DMS79 (cell line): ENCODE measurements around the gene KRTAP20-1.

Source experiments
- DNase-seq: peaks from one replicate; lab custom pipeline; 2025; lab: John Stamatoyannopoulos, UW

The KRTAP20-1 gene

GRCh38 chr21:30616125-30616524 is at the start of gene KRTAP20-1:
TSS of gene KRTAP20-1 (plus strand) at chr21:30616425. CDS start at chr21:30616455, 30 bp downstream.
- DNase-seq, result no peak

GRCh38 chr21:30567617-30568016 is 48.6 kb upstream of the KRTAP20-1 start:
- DNase-seq, result no peak

GRCh38 chr21:30577766-30578165 is 38.5 kb upstream of the KRTAP20-1 start:
- DNase-seq, result no peak

DNA sequence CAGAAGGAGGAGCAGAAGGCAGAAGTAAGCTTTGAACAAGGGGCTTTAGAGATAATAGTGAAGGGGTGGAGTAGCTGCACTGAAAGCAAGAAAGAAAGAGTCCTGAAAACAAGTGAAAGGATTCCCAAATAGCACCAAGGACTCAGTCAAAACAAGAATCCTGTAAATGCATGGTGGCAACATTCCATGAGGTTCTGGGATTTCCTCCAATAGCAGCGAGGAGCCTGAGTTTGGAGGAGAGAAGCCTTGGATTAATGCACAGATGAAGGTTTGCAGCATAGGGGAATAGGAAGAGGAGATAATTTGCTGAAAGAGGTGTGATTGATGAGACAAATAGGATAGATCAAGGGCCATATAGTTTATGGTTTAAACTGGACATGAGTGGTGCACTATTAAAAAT is 36.9 kb upstream of the KRTAP20-1 start:
- DNase-seq, result no peak

GRCh38 chr21:30580132-30580531 is 36.1 kb upstream of the KRTAP20-1 start:
- no peak for DNase-seq

DNA sequence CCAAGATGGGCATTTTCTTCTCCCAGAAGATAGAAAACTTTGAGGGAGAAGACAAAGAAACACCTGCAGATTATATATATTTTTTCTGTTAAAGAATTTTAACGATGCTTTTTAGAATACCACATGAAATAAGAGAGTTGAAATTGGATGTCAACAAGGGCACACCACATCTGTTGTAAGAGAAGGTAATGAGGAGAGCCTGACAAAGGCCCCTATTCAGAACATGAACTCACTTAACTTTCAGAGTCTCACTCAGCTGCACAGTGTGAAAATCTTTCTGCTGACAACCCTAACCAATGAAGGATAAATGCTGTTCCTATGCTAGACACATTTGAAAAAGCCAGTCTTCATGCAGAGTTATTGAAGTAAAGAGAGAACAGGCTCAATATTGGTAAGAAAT is 33.4 kb upstream of the KRTAP20-1 start:
- no peak for DNase-seq

DNA sequence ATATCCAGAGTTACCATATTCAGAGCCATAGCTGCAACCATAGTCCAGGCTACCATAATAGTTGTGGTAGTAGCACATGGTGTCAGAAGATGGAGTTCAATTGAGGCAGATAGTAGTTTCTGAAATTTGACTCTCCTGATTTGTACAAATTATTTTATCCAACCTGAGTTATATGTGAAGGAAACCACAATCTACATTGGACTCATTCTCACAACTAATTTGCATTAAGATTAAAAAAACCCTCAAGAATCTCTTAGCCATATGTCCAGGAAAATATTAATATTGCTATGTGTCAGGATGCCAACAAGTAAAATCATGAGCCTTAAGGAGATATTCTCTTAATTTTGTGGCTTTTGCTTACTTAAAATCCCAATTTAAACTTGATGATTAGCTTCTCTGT is 25.9 kb upstream of the KRTAP20-1 start, which contains the start of gene KRTAP22-2:
KRTAP22-2 (minus strand) TSS at position 101 of the 400 bp plus-strand sequence.
- DNase-seq, result no peak

DNA sequence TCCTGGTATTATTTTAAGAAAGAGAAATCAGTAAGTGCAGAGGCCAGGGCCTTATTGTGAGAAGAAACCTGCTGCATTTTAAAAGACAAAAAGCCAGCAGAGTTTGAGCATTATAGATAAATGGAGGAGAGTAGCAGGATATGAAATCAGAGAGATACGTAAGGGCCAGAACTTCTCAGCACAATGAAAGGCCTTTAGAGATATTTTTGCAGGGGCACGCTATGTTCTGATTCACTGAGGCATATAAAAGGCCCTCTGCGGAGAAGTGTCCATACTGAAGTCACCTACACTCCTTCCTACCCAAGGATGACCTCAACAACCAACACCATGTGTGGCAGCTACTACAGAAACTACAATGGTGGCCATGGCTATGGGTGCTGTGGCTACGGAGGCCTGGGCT is 24.1 kb upstream of the KRTAP20-1 start, which contains the start of gene KRTAP6-3:
KRTAP6-3 (plus strand) TSS at position 301 of the 400 bp plus-strand sequence; CDS start at position 307, 6 bp downstream.
- no peak for DNase-seq

- DNase-seq, result no peak
These were observed 17.4 kb upstream of the KRTAP20-1 start, which contains the start of gene KRTAP6-2 for GRCh38 chr21:30598802-30599201. TSS of gene KRTAP6-2 (minus strand) at chr21:30598902. CDS start at chr21:30598874, 28 bp downstream.

- DNase-seq, result no peak
These were observed 15.4 kb upstream of the KRTAP20-1 start, which contains the start of gene KRTAP22-1 for GRCh38 chr21:30600787-30601186. TSS of gene KRTAP22-1 (plus strand) at chr21:30601087.

GRCh38 chr21:30605968-30606367 is 10.3 kb upstream of the KRTAP20-1 start:
- DNase-seq, result no peak

DNA sequence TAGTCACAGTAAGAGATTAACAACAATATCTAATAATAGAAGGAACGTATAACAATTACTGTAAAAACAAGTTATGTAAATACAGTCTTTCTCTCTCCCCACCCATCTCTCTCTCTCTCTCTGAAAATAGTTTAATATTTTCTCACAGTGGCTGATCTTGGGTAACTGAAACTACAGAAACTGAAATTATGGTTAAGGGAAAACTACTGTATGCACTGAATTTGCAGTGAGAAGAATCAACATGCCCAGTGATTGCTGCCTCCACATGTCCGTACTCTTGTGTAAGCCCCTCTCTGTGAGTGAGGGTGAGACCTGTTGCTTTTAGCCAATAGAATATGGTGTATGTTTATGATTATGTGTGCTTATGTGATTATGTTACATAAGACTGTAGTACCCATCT is 4.1 kb upstream of the KRTAP20-1 start:
- DNase-seq, result no peak

- no peak for DNase-seq
These were observed 2.4 kb upstream of the KRTAP20-1 start, which contains the start of gene KRTAP6-1 for GRCh38 chr21:30613836-30614235. TSS of gene KRTAP6-1 (minus strand) at chr21:30613930. CDS start at chr21:30613904, 26 bp downstream.

GRCh38 chr21:30615199-30615598 is 1.0 kb upstream of the KRTAP20-1 start:
- DNase-seq, result no peak

- DNase-seq, result no peak
These were observed 3.9 kb downstream of the KRTAP20-1 start for GRCh38 chr21:30620080-30620479.

DNA sequence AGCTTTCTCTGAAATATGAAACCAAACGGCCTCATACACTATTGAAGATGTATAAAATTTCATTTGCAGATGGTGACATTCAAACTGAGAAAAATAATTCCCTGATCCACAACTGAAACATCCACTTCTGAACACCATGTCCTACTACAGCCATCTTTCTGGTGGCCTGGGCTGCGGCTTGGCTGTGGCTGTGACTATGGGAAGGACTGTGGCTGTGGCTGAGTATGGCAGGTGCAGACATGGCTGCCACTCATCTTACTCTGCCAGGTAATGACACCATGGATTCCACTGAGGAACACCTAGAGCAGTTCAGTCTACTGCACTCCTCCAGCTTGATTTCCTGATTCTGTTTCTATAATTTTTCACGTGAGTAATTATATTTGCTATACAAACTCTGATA is 4.3 kb downstream of the KRTAP20-1 start, which contains the start of gene KRTAP20-4:
KRTAP20-4 (plus strand) TSS at position 106 of the 400 bp plus-strand sequence.
- DNase-seq, result no peak

GRCh38 chr21:30623362-30623761 is 7.1 kb downstream of the KRTAP20-1 start:
- DNase-seq, result no peak

DNA sequence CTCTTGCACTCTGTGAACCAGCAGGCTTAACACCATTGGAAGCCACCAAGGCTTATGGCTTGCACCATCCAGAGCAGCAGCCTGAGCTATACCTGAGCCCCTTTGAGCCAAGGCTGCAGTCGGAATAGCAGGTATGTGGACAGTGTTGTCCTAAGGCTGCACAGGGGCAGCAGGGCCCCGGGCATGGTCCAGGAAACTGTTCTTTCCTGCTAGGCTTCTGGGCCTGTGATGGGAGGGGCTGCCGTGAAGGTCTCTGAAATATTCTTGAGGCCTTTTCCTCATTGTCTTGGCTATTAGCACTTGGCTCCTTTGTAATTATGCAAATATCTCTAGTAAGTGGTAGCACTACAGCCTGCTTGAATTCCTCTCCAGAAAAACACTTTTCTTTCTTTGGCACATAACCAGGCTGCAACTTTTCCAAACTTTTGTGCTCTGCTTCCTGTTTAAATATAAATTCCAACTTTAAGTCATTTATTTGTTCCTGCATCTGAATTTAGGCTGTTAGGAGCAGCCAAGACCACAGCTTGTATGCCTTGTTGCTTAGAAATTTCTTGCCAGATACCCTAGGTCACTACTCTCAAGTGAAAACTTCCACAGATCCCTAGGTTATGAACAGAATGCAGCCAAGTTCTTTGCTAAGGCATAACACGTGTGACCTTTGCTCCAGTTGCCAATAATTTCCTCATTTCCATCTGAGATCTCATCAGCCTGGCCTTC is 9.4 kb downstream of the KRTAP20-1 start:
- DNase-seq, result no peak

GRCh38 chr21:30628109-30628508 is 11.9 kb downstream of the KRTAP20-1 start:
- no peak for DNase-seq

DNA sequence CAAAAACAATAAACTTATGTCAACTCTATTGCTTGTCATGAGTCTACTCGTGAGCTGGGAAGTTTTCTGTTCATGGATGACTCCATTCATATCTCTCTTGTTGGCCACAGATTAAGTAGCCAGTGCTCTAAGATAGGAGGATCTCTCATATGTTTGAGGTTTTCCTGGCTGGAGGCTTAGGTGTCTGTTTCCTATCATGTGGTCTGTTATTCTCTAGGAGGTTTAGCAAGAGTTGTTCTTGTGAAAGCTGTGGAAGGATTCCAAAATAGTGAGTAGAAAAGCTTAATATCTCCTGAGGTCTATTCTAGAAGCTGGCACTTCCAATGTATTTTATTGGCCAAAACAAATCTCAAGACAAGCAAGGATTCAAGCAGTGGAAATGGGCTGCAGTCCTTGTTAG is 13.0 kb downstream of the KRTAP20-1 start:
- DNase-seq, result no peak

DNA sequence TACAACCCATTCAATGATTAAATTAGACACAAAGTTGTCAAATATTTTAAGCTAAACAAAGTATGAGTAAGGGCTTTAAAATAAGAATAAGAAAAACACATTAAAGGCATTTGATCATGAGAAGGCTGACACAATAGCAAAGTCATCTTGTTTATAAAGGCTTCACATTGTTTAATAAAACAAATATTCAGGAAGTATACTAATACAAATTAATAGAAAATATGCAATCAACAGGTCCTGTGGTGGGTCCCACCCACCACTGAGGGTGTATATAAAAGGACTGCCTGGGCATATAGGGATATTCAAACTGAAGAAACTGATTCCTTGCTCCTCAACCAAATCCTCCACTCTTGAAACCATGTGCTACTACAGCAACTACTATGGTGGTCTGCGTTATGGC is 18.7 kb downstream of the KRTAP20-1 start, which contains the start of gene KRTAP20-2:
KRTAP20-2 (plus strand) TSS at position 301 of the 400 bp plus-strand sequence; CDS start at position 359, 58 bp downstream.
- no peak for DNase-seq

- no peak for DNase-seq
These were observed 22.5 kb downstream of the KRTAP20-1 start for GRCh38 chr21:30638686-30639085.

- DNase-seq, result no peak
These were observed 26.3 kb downstream of the KRTAP20-1 start, which contains the start of gene KRTAP20-3 for GRCh38 chr21:30642564-30642963. TSS of gene KRTAP20-3 (plus strand) at chr21:30642864.
